ENCODE data around the gene BTAF1. TPM values are rescaled to one million over a fixed set of nuclear protein-coding genes. Genes with fewer than 3 reads are reported as not detected.
"Not testable (repeated sequence)": the region's sequence is repeated elsewhere in the genome, so short reads cannot be mapped to it uniquely, and the experiment has no call there.

BTAF1 gene
- polyA plus RNA-seq, 1 donor: 23.7 TPM

DNA sequence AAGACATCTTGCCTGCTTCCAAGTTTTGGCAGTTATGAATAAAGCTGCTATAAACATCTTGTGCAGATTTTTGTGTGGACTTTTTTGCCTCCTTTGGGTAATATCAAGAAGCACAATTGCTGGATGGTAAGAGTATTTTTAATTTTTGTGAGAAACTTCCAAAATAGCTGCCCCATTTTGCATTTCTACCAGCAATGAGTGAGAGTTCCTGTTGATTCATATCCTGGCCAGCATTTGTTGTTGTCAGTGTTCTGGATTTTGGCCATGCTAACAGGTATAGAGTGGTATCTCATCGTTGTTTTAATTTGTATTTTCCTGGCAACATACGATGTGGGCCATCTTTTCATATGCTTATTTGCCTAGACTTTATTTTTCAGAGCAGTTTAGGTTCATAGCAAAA is 53.9 kb downstream of the BTAF1 start:
- no peak for DNase-seq (ENCODE audit: low read depth)

DNA sequence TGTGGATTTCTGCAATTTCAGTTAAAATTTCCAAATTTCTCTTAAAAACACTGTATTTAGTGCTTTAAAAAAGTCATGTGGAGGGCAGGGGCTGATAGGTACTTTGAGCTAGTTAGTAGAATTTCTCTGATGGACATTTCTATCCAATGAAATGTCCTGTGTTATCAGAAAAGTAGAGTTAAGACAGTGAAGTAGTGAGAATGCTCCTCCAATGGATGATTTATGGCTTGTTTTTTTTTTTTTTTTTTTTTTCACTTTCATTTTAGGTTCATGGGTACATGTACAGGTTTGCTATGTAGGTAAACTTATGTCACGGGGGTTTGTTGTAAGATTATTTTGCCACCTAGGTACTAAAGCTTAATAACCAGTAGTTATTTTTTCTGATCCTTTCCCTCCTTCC is 55.0 kb downstream of the BTAF1 start:
- DNase-seq (ENCODE audit: low read depth): no peak

DNA sequence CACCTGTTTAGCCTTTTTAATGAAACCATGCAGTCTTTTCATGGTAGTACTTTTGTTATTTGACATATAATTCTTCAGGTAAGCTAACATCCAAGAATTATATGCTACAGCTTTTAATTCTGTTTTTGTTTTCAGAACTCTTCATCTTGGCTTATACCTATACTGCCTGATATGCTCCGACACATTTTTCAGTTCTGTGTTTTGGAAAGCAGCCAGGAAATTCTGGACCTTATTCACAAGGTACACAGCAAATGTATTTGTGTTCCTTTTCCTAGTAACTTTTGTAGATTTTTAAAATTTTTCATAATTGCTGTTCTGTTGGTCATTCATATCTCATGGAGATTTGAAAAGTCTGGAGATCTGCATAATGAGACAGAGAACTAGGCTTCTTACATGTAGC is 56.7 kb downstream of the BTAF1 start:
- no peak for DNase-seq (ENCODE audit: low read depth)

DNA sequence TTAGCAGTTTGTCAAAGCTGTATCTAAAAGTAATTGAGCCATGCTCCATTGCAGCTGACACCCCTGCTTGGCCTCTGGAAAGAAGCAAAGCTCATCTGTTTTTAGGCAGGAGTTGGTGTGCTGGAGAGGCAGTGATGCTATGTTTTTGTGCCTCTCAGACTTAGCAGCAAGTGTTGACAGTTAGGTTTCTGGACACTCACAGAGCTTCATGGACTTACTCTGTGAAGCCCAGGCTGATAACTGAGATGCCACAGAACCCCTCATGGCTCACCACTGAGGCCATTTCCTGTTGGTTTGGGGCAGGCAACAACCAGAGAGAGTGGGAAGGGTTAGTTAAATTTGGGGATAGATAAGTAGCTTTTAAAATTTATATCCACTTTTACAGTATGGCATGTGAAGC is 59.8 kb downstream of the BTAF1 start:
- no peak for DNase-seq (ENCODE audit: low read depth)

DNA sequence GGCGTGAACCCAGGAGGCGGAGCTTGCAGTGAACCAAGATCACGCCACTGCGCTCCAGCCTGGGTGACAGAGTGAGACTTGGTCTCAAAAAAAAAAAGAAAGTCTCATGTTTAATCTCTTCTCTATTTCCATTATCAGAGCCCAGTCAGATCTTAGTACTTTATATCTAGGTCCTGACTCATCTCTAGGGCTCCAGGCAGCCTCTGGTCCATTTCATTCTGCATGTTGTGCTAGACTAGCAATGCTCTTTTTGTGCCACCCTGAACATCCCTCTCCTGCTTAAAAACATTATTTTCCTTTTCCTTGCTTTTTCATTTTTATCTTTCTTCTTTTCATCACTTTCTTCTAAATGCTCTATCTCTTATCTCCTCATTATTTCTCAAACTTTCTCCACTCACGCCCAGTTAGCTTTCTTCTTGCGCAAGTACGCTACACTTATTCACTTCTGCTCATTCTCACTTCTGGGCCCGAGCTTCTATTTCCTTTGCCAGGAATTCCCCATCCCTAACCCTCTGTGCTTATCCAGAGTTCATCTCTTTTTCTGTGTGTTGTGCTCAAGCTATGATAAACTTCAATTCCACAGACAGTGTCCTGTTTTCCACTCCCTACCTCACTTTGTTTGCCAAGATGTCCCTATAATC is 63.9 kb downstream of the BTAF1 start:
- no peak for DNase-seq (ENCODE audit: low read depth)

DNA sequence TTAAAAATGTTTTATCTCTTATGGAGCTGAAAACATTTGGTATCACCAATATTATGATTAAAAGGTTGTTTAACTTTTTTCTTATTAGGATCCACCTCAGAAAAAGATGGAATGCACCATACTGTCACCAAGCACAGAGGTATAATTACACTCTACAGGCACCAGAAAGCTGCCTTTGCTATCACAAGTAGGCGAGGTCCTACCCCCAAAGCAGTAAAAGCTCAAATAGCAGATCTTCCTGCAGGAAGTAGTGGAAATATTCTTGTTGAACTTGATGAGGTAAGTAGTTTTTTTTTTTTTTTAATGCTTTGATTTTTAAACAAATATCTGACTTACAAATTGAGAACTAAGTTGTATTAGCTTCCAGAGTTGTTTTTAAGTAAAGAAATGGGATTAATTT is 68.5 kb downstream of the BTAF1 start:
- no peak for DNase-seq (ENCODE audit: low read depth)

DNA sequence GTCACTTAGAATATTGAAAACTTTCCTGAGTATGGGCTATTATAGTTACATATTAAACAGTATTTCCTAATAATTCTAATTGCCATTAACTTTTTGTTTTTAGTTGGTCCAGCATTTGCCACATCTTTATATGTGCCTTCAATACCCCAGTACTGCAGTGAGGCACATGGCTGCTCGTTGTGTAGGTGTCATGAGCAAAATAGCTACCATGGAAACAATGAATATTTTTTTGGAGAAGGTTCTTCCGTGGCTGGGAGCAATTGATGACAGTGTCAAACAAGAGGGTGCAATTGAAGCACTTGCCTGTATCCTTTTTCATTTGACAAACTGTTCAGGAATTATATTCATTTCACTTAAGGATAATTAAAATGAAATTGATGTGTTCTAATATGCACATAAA is 72.7 kb downstream of the BTAF1 start:
- DNase-seq (ENCODE audit: low read depth): no peak

DNA sequence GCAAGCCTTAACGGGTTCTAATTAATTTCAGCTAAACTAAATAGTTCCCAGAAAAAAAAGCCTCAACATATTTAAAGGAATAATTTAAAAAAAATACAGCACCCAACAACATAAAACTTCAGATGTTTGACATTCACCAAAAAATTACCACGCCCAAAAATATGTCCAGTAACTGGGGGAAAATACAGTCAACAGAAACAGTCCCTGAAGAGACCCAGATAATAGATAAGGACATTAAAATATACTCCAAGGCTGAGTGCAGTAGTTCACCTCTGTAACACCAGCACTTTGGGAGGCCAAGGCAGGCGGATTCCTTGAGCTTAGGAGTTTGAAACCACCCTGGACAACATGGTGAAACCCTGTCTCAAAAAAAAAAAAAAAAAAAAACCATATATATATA is 78.0 kb downstream of the BTAF1 start:
- no peak for DNase-seq (ENCODE audit: low read depth)

DNA sequence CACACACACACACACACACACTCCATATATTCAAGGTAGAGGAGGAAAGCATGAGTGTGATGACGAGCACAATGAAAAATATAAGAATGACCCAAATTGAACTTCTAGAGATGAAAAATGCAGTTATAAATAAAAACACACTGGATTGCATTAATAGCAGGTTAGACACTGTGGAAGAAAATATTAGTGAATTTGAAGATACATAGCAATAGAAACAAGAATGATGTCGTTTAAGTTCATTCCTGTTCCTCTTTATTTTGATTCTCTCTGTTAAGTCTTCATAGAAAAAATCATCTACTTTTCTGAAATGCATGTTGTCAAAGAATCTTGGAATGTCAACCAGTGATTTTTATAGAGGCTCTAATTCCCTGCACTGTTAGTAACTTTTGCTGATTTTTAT is 78.4 kb downstream of the BTAF1 start:
- no peak for DNase-seq (ENCODE audit: low read depth)

DNA sequence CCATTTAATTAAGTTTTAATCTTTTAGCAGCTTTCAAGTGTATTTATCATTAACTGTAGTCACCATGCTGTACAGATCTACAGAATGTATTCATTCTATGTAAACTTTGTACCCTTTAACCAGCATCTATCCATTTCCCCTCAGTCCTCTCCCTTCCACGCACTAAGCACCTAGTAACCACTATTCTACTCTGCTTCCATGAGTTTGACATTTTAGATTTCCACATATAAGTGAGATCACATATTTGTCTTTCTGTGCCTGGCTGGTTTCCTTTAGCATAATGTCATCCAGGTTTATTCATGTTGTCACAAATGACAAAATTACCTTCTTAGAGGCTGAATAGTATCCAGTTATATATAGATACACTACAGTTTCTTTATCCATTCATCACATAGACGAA is 79.7 kb downstream of the BTAF1 start:
- no peak for DNase-seq (ENCODE audit: low read depth)

DNA sequence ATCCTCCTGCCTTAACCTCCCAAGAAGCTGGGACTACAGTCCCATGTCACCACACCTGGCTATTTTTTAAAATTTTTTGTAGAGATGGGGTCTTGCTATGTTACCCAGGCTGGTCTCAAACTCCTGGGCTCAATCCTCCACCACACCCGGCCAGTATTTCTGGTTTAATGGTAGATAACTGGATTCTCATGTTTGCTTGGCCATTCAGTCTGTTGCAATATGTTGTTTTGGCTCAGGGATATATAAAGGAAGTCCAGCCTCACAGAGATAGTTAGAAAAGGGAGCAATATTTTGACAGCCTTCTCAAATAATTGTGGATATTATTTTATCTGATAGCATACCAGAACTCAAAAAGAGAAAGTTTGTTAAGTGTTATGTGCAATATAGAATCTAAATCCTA is 82.4 kb downstream of the BTAF1 start:
- DNase-seq (ENCODE audit: low read depth): no peak

DNA sequence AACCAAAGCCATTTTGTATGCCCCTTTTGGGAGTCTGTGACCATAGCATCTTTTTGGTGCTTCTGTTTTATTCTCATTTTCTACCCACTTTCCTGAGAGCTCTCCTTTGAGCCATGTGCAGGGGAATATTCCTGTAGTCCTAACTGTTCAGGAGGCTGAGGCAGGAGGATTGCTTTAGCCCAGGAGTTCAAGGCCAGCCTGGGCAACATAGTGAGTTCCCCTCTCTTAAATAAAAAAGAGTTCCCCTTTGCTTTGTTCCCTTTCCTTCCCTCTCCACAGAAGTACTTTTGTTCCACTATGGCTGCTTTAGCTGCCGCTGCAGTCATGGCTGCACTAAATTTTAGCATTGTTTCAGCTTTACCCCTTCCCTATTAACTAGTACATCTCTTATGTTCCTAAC is 85.9 kb downstream of the BTAF1 start:
- DNase-seq (ENCODE audit: low read depth): no peak

DNA sequence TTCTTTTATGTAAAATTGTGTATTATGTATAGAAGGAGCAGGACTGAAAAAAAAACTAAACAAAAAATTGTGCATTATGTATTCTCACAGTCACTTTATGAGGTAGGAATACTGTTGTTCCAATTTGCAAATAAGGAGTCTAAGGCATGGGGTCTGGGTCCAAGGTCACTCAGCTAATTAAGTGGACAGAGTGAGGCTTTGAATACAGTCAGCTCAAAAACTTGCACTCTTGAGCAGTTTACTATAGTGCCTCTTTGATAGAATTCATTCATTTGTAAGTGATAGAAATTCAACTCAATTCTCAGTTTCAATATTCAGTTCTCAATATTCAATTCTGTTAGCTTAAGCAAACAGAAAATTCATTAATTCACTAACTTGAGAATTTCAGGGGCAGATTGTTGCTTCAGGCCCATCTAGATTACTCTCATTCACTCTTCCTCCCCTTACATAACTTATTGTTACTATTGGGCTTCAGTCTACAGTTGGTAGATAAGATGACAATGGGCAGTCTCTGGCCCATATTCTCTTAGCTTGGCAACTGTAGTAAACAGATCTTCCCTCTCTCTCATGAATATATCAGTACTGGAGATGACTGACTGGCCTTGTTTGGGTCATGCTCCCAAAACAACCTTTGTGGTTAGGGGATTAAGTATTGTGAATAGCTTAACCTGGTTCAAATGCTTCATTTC is 86.6 kb downstream of the BTAF1 start:
- no peak for DNase-seq (ENCODE audit: low read depth)

DNA sequence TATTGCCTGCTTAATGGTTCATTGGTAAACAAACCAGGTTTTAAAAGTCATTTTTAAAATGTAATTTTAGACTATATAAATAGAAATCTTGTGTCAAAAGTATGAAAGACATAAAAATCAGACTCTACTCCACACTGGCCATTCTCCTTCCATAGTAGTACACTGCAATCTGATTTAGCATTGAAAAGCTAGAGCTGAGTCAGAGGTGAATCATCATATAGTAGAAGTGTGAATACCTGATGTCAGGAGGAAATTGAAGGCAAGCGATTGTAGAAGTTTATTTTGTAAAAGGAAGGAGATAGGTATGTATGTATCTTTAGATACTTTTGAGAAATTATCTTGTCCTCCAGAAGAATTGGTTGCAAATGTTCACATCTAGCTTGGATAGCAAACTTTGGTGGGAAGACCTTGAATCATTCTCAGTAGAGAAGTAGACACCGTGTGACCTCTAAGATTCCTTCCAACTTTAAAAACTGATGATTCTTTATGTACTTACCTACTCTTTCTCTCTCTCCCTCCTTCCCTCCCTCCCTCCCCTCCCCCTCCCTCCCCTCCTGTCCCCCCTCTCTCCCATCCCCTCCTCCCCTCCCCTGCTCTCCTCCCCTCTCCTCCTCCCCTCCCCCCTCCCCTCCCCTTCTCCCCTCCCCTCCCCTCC is 88.1 kb downstream of the BTAF1 start:
- DNase-seq (ENCODE audit: low read depth): no peak

DNA sequence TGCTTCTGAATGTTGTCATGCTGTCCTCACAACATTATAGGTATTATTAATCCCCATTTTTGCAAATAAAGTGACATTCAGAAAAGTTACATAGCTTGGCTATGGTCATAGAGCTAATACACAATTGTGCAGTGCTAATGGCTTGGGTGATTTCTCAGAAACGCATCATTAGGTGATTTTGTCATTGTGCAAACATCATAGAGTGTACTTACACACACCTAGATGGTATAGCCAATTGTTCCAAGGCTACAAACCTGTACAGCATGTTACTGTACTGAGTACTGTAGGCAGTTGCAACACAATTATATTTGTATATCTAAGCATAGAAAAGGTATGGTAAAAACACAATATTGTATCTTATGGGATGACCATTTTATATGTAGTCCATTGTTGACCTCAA is 91.0 kb downstream of the BTAF1 start:
- DNase-seq (ENCODE audit: low read depth): no peak

DNA sequence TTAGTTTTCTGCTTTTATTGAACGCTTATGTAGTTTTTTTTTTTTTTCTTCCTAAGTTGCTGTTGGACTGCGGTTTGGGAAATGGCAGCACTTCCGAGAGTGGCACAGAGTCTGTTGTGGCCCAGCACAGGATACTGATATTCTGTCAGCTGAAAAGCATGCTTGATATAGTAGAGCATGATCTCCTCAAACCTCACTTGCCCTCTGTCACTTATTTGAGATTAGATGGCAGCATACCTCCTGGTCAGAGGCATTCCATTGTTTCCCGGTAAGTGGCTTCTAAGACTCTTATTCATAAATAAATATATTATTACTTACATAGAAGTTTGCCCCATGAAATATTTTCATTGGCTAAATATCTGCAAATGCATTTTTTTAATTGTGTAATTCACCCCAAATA is 101.1 kb downstream of the BTAF1 start:
- no peak for DNase-seq (ENCODE audit: low read depth)

DNA sequence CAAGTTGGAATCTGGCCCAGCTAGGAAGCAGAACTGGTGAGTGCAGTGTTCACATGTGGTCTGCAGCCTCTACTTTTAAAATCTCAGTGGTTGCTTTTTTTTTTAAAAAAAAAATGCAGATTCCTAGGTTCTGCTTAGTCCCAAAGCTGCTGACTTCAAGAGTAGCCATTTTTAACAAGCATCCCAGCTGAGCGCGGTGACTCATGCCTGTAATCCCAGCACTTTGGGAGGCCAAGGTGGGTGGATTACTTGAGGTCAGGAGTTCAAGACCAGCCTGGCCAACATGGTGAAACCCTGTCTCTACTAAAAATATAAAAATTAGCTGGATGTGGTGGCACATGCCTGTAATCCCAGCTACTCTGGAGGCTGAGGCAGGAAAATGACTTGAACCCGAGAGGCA is 101.8 kb downstream of the BTAF1 start:
- not testable (repeated sequence) for DNase-seq (ENCODE audit: low read depth)

DNA sequence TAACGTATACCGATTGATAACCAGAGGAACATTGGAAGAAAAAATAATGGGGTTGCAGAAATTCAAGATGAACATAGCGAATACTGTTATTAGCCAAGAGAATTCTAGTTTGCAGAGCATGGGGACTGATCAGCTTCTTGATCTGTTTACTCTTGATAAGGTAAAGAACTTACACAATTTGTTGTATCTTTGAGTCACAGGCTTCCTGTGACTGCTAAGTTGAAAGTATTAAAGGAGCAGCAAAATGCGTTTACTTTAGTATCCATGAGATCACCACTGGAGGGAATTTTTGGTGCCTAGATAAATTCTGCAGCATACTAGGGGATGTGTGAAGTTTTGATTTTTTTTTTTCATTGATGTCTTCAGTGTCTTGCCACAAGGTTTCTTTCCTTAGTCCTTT is 103.6 kb downstream of the BTAF1 start:
- DNase-seq (ENCODE audit: low read depth): no peak

DNA sequence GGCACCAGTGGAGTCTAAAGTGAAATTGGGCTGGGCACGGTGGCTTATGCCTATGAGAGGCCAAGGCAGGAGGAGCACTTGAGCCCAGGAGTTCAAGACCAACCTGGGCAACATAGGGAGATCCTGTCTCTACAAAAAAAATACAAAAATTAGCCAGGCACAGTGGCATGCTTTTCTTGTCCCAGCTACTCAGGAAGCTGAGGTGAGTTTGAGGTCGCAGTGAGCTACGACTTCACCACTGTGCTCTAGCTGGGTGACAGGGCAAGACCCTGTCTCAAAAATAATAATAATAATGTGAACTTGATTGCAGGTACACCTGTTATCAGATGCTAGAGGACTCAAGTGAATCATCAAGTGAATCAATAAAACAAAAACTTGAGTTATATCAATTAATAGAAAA is 108.0 kb downstream of the BTAF1 start:
- DNase-seq (ENCODE audit: low read depth): no peak

DNA sequence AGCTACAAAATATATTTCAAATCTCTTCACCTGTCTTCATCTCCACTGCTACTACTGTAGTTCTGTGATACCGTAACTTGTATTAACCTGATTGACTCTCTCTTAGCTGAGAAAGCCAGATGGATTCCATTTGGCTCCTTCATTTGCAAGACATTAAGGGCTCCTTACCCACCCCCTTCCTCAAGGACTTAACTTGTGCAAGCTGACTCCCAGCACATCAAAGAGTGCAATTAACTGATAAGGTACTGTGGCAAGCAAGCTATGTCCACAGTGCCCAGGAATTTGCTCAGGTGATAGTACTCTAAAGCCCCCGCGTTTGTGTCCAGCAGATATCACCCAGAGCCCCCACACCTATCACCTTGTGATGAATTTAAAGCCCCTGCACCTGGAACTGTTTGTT is 109.5 kb downstream of the BTAF1 start:
- DNase-seq (ENCODE audit: low read depth): not testable (repeated sequence)

DNA sequence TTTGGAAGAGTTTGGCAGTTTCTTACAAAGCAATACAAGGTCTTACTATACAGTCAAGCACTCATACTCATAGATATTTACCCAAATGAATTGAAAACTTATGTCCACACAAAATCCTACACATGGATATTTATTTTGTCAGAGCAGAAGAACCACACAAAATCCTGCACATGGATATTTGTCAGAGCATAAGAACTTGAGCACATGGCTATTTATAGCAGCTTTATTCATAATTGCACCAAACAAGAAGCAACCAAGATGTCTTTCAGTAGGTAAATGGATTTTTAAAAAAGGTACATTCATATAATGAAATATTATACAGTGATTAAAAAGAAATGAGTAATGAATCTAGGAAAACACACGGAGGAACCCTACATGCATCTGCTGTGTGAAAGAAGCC is 115.4 kb downstream of the BTAF1 start:
- no peak for DNase-seq (ENCODE audit: low read depth)

DNA sequence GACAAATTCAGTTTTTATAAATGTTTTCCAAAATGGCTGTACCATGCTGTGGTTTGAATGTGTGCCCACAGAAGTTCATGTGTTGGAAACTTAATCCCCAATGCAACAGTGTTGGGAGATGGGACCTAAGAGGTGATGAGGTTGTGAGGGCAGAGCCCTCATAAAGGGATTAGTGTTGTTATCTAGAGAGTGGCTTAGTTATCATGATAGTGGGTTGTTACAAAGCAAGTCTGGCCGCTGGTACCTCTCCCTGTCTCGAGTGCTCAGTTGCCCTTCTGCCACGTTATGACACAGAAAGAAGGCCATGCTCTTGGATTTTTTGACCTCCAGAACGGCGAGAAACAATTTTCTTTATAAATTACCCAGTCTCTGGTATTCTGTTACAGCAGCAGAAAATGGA is 119.0 kb downstream of the BTAF1 start:
- no peak for DNase-seq (ENCODE audit: low read depth)

DNA sequence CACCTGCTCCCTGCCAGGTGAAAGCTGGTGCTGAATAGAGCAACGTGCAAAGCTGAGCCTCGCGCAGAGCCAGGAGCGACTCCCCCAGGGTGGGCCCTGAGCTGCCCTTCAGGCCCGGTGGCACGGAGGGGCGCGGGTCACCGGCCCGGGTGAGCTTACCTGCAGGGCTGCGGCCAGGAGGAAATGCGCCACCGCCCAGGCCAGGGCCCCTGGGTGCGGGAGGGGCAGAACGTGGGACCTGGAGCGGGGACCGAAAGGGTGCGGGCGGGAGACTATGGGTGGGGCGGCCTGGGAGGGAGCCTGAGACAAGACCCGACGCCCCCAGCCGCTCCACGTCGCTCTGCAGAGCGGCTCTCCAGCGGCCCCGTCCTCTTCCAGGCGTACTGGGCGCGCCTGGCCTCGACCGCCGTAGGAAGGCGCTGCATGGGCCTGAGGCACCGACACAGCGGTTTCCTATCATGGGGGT is 122.1 kb downstream of the BTAF1 start:
- DNase-seq (ENCODE audit: low read depth): no peak
